Effector memory CD4-positive, alpha-beta T cell (primary cell): ENCODE measurements around the gene MRM1.
A peak's percentile ranks its signal among the peaks of the same experiment; 100 is the strongest.

ENCODE experiments used
- DNase-seq, 3 donors: peaks; one replicate each; pipeline ENCODE4 v3.0.0-alpha.2; 2020
- H3K27ac ChIP-seq: 2 replicates; pipeline ENCODE4 v1.7.0; 2013; ENCODE audit warnings: mild to moderate bottlenecking, low read length, moderate library complexity; ENCODE audit not compliant: insufficient read depth, poor library complexity, severe bottlenecking
- H3K27me3 ChIP-seq: replicated peaks from 2 replicates; pipeline ENCODE4 v1.7.0; 2013; ENCODE audit warnings: mild to moderate bottlenecking, low read length; ENCODE audit not compliant: insufficient read depth, control insufficient read depth, poor library complexity, severe bottlenecking
- H3K36me3 ChIP-seq: 2 replicates; pipeline ENCODE4 v1.7.0; 2013; ENCODE audit warnings: mild to moderate bottlenecking, low read length, moderate library complexity; ENCODE audit not compliant: control insufficient read depth, insufficient read depth
- H3K4me1 ChIP-seq: 2 replicates; pipeline ENCODE4 v1.7.0; 2013; ENCODE audit warnings: low read length, mild to moderate bottlenecking; ENCODE audit not compliant: control insufficient read depth, insufficient read depth, poor library complexity, severe bottlenecking
- H3K4me3 ChIP-seq: 2 replicates; pipeline ENCODE4 v1.7.0; 2013; ENCODE audit warnings: low read length, low read depth, mild to moderate bottlenecking; ENCODE audit not compliant: insufficient read depth, poor library complexity, severe bottlenecking
- H3K9me3 ChIP-seq: 2 replicates; pipeline ENCODE4 v1.7.0; 2013; ENCODE audit warnings: mild to moderate bottlenecking, low read length, moderate library complexity; ENCODE audit not compliant: control insufficient read depth

Gene MRM1

GRCh38 chr17:36643086-36643685 lies 41.8 kb downstream of the MRM1 start:
- DNase-seq: no peak
- H3K36me3 ChIP-seq: no peaks in the 10 kb centered on the region
- H3K27me3 ChIP-seq: peaks cover 25% of the 10 kb centered on the region
- H3K4me3 ChIP-seq: no peak overlapping the region
- no peak overlapping the region for H3K27ac ChIP-seq
- no peaks in the 10 kb centered on the region for H3K9me3 ChIP-seq
- peaks cover 12% of the 10 kb centered on the region for H3K4me1 ChIP-seq

GRCh38 chr17:36645422-36645821 lies 44.0 kb downstream of the MRM1 start:
- peaks cover 25% of the 10 kb centered on the region for H3K27me3 ChIP-seq
- H3K27ac ChIP-seq: no peak overlapping the region
- DNase-seq: no peak
- peaks cover 12% of the 10 kb centered on the region for H3K4me1 ChIP-seq
- H3K4me3 ChIP-seq: no peak overlapping the region
- no peaks in the 10 kb centered on the region for H3K9me3 ChIP-seq
- no peaks in the 10 kb centered on the region for H3K36me3 ChIP-seq

DNA sequence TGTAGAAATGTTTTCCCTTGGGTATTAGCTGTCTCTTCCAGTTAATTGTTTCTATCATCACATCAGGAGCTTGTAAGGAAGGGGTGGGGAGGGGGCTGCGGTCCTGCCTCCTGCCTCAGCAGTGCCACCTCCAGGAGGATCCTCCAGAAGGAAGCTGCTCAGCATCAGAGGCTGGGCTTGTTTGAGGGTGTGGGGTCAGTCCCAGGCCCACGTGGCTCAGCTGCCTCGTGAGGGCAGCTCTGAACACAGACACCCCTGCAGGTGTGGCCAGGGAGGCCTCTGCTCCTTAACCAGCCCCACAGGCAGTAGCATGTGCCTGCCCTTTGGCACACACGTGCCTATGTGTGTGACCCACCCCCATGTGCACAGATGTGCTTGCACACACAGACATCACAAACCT lies 46.3 kb downstream of the MRM1 start:
- H3K27me3 ChIP-seq: peaks cover 11% of the 10 kb centered on the region
- H3K36me3 ChIP-seq: no peaks in the 10 kb centered on the region
- no peak overlapping the region for H3K27ac ChIP-seq
- no peak overlapping the region for H3K4me3 ChIP-seq
- DNase-seq: no peak
- no peaks in the 10 kb centered on the region for H3K9me3 ChIP-seq
- peaks cover 2% of the 10 kb centered on the region for H3K4me1 ChIP-seq

DNA sequence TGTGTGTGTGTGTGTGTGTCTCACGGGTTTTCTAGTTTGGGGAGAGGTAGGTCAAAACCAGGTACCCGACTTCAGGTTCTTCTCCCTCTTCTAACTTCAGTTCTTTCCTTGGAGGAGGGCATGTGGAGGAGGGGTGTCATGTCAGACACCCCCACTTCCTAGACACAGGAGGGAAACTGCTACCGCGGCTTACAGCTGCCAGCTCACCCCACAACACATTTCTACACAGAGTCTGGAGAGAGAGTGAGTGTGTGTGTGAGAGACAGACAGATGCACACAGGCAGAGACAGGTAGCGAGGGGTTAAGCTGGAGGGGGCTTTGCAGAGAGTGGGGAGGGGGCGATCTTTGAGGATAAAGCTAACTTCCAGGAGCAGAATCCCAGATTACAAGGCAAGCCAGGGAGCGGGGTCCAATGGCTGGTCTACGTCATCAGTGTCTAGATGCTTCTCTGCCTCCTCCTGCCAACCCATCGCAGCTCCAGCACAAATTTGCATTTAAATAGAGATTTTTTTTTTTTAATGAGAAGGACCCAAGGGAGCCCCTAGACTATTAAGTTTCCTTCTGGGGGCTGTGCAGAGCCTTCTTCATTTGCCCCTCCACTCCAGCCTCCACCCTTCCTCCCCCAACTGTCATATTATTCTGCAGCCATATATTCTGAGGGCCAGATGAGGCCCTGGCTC lies 48.9 kb downstream of the MRM1 start:
- H3K27ac ChIP-seq: no peak overlapping the region
- H3K4me1 ChIP-seq: no peaks in the 10 kb centered on the region
- no peaks in the 10 kb centered on the region for H3K9me3 ChIP-seq
- H3K27me3 ChIP-seq: peaks cover 9% of the 10 kb centered on the region
- no peaks in the 10 kb centered on the region for H3K36me3 ChIP-seq
- H3K4me3 ChIP-seq: no peak overlapping the region
- DNase-seq: no peak

GRCh38 chr17:36653374-36653773 lies 52.0 kb downstream of the MRM1 start:
- DNase-seq: no peak
- Histone ChIP-seq H3K27ac (no peak overlapping the region), H3K4me1 (no peaks in the 10 kb centered on the region), H3K4me3 (no peak overlapping the region), H3K9me3 (no peaks in the 10 kb centered on the region), H3K27me3 (peaks cover 8% of the 10 kb centered on the region), H3K36me3 (no peaks in the 10 kb centered on the region)

- Histone ChIP-seq H3K9me3 (no peaks in the 10 kb centered on the region), H3K27me3 (peaks cover 10% of the 10 kb centered on the region), H3K4me1 (no peaks in the 10 kb centered on the region), H3K4me3 (no peak overlapping the region), H3K27ac (no peak overlapping the region), H3K36me3 (no peaks in the 10 kb centered on the region)
- no peak for DNase-seq
These were observed 52.5 kb downstream of the MRM1 start for GRCh38 chr17:36653856-36654255.

DNA sequence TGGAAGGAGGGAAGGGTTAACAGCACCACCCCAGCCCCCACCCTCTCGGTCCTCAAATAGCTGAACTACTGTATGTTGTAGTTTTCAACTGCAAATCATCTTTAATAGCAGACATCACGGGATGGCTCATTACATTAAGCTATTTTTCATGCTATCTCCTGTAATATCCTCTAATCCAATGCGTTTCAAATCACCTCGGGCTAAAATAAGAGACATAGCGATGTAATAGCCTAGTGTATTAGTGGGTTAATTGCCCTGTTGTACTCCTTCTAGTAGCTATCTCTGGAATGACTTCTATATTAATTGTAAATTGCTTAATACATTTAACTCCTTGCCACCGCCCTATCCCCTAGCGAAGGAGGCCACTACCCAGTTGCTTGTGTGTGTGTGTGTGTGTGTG lies 54.3 kb downstream of the MRM1 start:
- DNase-seq: no peak
- peaks cover 10% of the 10 kb centered on the region for H3K27me3 ChIP-seq

DNA sequence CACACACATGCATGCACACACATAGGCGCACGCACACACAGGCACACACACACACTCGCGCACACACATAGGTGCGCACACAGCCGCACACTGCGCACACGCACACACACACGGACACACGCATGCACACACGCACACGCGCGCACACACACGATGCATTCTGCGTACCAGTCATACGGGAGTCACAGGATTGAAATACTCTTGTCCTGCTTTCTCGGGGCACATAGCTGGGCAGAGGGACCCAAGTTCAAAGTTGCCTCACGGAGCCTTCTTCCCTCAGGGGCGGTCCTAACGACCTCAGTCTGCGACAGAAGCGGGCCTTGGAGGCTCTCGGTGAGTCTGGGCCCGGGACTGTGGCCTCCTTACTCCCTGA lies 56.0 kb downstream of the MRM1 start:
- Histone ChIP-seq H3K4me3 (peak overlapping the region; percentile 30), H3K27me3 (peaks cover 10% of the 10 kb centered on the region)

More for the DNA sequence above, 54.3 kb downstream of the MRM1 start:
- Histone ChIP-seq H3K27ac (no peak overlapping the region), H3K4me3 (no peak overlapping the region), H3K36me3 (no peaks in the 10 kb centered on the region), H3K9me3 (no peaks in the 10 kb centered on the region), H3K4me1 (no peaks in the 10 kb centered on the region)

GRCh38 chr17:36657763-36658490 lies 56.5 kb downstream of the MRM1 start:
- H3K27ac ChIP-seq: no peak overlapping the region
- no peaks in the 10 kb centered on the region for H3K36me3 ChIP-seq
- H3K4me1 ChIP-seq: no peaks in the 10 kb centered on the region
- no peaks in the 10 kb centered on the region for H3K9me3 ChIP-seq
- H3K4me3 ChIP-seq: peak overlapping the region; percentile 30
- H3K27me3 ChIP-seq: peaks cover 10% of the 10 kb centered on the region
- DNase-seq: no peak

More for the DNA sequence above, 56.0 kb downstream of the MRM1 start:
- no peaks in the 10 kb centered on the region for H3K4me1 ChIP-seq
- no peaks in the 10 kb centered on the region for H3K36me3 ChIP-seq
- no peak overlapping the region for H3K27ac ChIP-seq
- no peaks in the 10 kb centered on the region for H3K9me3 ChIP-seq
- DNase-seq: no peak
